DOHH2 (cell line): ENCODE measurements around the gene CAMKMT.

Experiments used
- H3F3A ChIP-seq: fragments of 200-600 bp; sonication (generic), shearing (Covaris generic); 2 replicates; pipeline ENCODE4 v1.6.0; 2016; ENCODE audit warnings: antibody characterized with exemption, mild to moderate bottlenecking; ENCODE audit not compliant: control insufficient read depth, insufficient read depth
- H3K27ac ChIP-seq: fragments of 200-600 bp; sonication (generic); 2 replicates; pipeline ENCODE4 v1.5.1; 2014; ENCODE audit warnings: low read depth, mild to moderate bottlenecking, low read length, moderate library complexity
- H3K27me3 ChIP-seq: fragments of 200-600 bp; sonication (generic); 2 replicates; pipeline ENCODE4 v1.6.1; 2014; ENCODE audit warnings: mild to moderate bottlenecking, low read length, mixed read lengths; ENCODE audit not compliant: control insufficient read depth
- H3K36me3 ChIP-seq: fragments of 200-600 bp; sonication (generic); 2 replicates; pipeline ENCODE4 v1.6.1; 2014; ENCODE audit warnings: mild to moderate bottlenecking, low read length, moderate library complexity, mixed read lengths; ENCODE audit not compliant: control insufficient read depth
- H3K4me1 ChIP-seq: fragments of 200-600 bp; sonication (generic); 2 replicates; pipeline ENCODE4 v1.6.1; 2014; ENCODE audit warnings: mild to moderate bottlenecking, low read length, mixed read lengths; ENCODE audit not compliant: control insufficient read depth
- H3K4me2 ChIP-seq: fragments of 200-600 bp; sonication (generic); 2 replicates; pipeline ENCODE4 v1.6.0; 2014; ENCODE audit warnings: mild to moderate bottlenecking, low read length, moderate library complexity
- H3K4me3 ChIP-seq: fragments of 200-600 bp; sonication (generic); 2 replicates; pipeline ENCODE4 v1.5.1; 2014; ENCODE audit warnings: mild to moderate bottlenecking, low read length, mixed read lengths
- H3K79me2 ChIP-seq: fragments of 200-600 bp; sonication (generic); 2 replicates; pipeline ENCODE4 v1.6.1; 2014; ENCODE audit warnings: mild to moderate bottlenecking, low read length, mixed read lengths; ENCODE audit not compliant: control insufficient read depth
- H3K9me2 ChIP-seq: fragments of 200-600 bp; sonication (generic); replicated peaks from 2 replicates; pipeline ENCODE4 v1.6.1; 2014; ENCODE audit warnings: mild to moderate bottlenecking, low read length, mixed read lengths; ENCODE audit not compliant: control insufficient read depth
- H3K9me3 ChIP-seq: fragments of 200-600 bp; sonication (generic); 2 replicates; pipeline ENCODE4 v1.6.1; 2014; ENCODE audit warnings: antibody characterized with exemption, low read length, mixed read lengths; ENCODE audit not compliant: control insufficient read depth, insufficient read depth
- H4K20me1 ChIP-seq: fragments of 200-600 bp; sonication (generic); 2 replicates; pipeline ENCODE4 v1.6.0; 2014; ENCODE audit warnings: low read depth, mild to moderate bottlenecking, antibody characterized with exemption, low read length, moderate library complexity; ENCODE audit not compliant: control insufficient read depth, insufficient read depth
- CTCF ChIP-seq: fragments of 200-600 bp; sonication (generic); IDR thresholded peaks from one replicate; pipeline ENCODE4 v1.5.1; 2014; ENCODE audit warnings: antibody characterized with exemption, mild to moderate bottlenecking, low read depth, low read length; ENCODE audit not compliant: poor library complexity, severe bottlenecking
- EZH2phosphoT487 ChIP-seq: fragments of 200-600 bp; sonication (generic); IDR thresholded peaks from 2 replicates; pipeline ENCODE4 v1.6.1; 2017; ENCODE audit warnings: borderline replicate concordance, mild to moderate bottlenecking, antibody characterized with exemption, low read length, moderate library complexity, mixed read lengths

CAMKMT gene

GRCh38 chr2:44479127-44479887 is 117.6 kb downstream of the CAMKMT start:
- H3K9me3 ChIP-seq = no peaks in the 10 kb centered on the region
- peaks cover 9% of the 10 kb centered on the region for H3K4me1 ChIP-seq
- H3K27me3 ChIP-seq = no peaks in the 10 kb centered on the region
- H3K4me2 ChIP-seq = no peak overlapping the region
- no peak overlapping the region for H3K4me3 ChIP-seq
- no peaks in the 10 kb centered on the region for H3K79me2 ChIP-seq
- TF ChIP-seq EZH2phosphoT487 (no peak), CTCF (peak; percentile 99)
- H3K9me2 ChIP-seq = no peaks in the 10 kb centered on the region
- H3K27ac ChIP-seq = no peak overlapping the region
- no peaks in the 10 kb centered on the region for H3K36me3 ChIP-seq
- no peaks in the 10 kb centered on the region for H4K20me1 ChIP-seq
- H3F3A ChIP-seq = no peaks in the 10 kb centered on the region

- H3K27me3 ChIP-seq = no peaks in the 10 kb centered on the region
Measured at GRCh38 chr2:44480068-44480467, 118.3 kb downstream of the CAMKMT start.

GRCh38 chr2:44487052-44487451 is 125.3 kb downstream of the CAMKMT start:
- H4K20me1 ChIP-seq = no peaks in the 10 kb centered on the region
- H3F3A ChIP-seq = no peaks in the 10 kb centered on the region
- no peaks in the 10 kb centered on the region for H3K27me3 ChIP-seq
- no peak overlapping the region for H3K4me2 ChIP-seq
- no peak overlapping the region for H3K4me3 ChIP-seq
- H3K4me1 ChIP-seq = peaks cover 9% of the 10 kb centered on the region; the same call in 1 of the 2 replicates
- H3K27ac ChIP-seq = no peak overlapping the region
- no peaks in the 10 kb centered on the region for H3K9me2 ChIP-seq
- TF ChIP-seq EZH2phosphoT487 = no peak
- TF ChIP-seq CTCF = no peak
- no peaks in the 10 kb centered on the region for H3K9me3 ChIP-seq
- H3K36me3 ChIP-seq = no peaks in the 10 kb centered on the region
- H3K79me2 ChIP-seq = no peaks in the 10 kb centered on the region

More at GRCh38 chr2:44480068-44480467, 118.3 kb downstream of the CAMKMT start:
- Histone ChIP-seq H3K36me3 (no peaks in the 10 kb centered on the region), H3K4me2 (no peak overlapping the region), H3K4me3 (no peak overlapping the region), H3K27ac (no peak overlapping the region), H3K9me2 (no peaks in the 10 kb centered on the region), H3F3A (no peaks in the 10 kb centered on the region), H3K9me3 (no peaks in the 10 kb centered on the region), H4K20me1 (no peaks in the 10 kb centered on the region), H3K4me1 (peaks cover 9% of the 10 kb centered on the region), H3K79me2 (no peaks in the 10 kb centered on the region)
- TF ChIP-seq CTCF (no peak), EZH2phosphoT487 (no peak)
